ENCODE results near the gene ZNF277.

DNA sequence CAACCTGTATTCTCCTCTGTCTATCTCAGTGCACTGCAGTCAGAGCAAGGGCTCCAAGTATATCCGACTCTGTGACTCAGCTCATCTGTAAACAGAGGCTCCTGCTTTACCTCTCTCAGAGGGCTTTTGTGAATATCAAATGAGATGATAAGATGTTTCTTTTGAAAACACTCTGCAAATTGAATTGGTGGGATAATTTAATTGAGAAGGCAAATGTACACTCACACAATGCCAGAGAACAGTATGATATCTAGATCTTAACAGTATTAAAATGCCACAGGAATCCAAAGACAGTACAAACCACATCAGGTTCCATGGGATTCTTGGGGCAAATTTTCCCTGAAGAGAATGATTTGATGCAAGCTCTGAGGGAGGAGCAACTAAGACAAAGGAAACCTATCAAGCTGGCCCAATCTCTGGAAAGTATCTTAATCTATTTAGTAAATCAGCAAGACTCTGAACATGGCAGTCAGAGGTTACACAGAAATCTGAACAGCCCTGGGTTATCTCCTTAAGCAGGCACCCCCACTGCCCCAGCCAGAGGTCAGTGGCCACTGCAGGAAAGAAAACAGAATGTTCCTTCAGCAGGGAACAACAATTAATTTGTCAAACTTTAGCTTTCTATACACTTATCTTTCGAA, 46.2 kb upstream of the ZNF277 start:
- TF ChIP-seq FOSB (CRISPR knock-in tag; IDR thresholded peaks at IDR 0.05) (no peak), ZNF302 (CRISPR knock-in tag; IDR thresholded peaks at IDR 0.05) (no peak), BHLHE40 (IDR thresholded peaks at IDR 0.05; ENCODE audit: low read depth, low read length) (no peak), POLR2A (IDR thresholded peaks at IDR 0.05; ENCODE audit: low read length) (no peak), KDM1A (IDR thresholded peaks at IDR 0.05; ENCODE audit: low read depth) (no peak), TP53 (CRISPR knock-in tag; IDR thresholded peaks at IDR 0.05) (no peak)
- TF ChIP-seq, protein P1, sequence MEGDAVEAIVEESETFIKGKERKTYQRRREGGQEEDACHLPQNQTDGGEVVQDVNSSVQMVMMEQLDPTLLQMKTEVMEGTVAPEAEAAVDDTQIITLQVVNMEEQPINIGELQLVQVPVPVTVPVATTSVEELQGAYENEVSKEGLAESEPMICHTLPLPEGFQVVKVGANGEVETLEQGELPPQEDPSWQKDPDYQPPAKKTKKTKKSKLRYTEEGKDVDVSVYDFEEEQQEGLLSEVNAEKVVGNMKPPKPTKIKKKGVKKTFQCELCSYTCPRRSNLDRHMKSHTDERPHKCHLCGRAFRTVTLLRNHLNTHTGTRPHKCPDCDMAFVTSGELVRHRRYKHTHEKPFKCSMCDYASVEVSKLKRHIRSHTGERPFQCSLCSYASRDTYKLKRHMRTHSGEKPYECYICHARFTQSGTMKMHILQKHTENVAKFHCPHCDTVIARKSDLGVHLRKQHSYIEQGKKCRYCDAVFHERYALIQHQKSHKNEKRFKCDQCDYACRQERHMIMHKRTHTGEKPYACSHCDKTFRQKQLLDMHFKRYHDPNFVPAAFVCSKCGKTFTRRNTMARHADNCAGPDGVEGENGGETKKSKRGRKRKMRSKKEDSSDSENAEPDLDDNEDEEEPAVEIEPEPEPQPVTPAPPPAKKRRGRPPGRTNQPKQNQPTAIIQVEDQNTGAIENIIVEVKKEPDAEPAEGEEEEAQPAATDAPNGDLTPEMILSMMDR (IDR thresholded peaks at IDR 0.05): no peak
